CD4-positive, alpha-beta T cell treated with Interferon alpha-2 for 1 hour (primary cell): ENCODE results near the gene PALLD.
"Not testable (repeated sequence)": the region's sequence is repeated elsewhere in the genome, so short reads cannot be mapped to it uniquely, and the experiment has no call there.

Experiments used
- DNase-seq, 2 donors: peaks; one replicate each; pipeline ENCODE4 v3.0.0-alpha.2; 2020 to 2022

The PALLD gene

DNA sequence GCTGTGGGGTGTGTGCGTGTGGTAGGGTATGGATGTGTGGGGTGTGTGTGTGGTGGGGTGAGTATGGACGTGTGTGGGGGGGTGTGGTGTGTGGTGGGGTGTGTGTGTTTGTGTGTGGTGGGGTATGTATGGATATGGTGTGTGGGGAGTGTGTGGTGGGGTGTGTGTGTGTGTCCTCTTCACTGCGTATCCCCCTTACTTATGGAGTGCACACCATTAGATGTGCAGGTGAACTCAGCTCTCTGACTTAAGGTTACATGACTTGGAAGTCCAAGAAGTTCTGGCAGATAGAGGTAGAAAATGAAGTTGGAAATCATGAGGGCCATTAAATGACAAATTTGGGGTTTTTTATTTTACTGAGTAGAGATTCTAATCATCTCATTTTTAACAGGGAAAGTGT is 182.5 kb downstream of the PALLD start:
- DNase-seq: no peak

DNA sequence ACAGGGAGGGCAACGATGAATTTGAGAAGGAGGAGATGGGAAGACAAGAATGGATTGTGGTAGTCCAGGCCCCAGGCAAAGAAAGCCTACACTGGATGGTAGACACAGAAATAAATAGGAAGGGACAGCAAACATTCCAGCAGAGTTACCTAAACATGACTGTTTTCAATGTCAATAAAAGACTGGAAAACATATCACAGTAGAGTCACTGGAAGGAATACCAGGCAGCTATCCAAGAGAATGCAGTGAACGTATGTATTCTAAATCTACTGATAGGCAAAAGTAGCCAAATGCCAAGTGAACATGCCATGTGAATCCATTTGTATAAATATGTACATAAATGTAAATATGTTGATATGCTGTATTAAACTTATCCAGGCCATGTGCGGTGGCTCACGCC is 183.0 kb downstream of the PALLD start:
- DNase-seq: no peak

DNA sequence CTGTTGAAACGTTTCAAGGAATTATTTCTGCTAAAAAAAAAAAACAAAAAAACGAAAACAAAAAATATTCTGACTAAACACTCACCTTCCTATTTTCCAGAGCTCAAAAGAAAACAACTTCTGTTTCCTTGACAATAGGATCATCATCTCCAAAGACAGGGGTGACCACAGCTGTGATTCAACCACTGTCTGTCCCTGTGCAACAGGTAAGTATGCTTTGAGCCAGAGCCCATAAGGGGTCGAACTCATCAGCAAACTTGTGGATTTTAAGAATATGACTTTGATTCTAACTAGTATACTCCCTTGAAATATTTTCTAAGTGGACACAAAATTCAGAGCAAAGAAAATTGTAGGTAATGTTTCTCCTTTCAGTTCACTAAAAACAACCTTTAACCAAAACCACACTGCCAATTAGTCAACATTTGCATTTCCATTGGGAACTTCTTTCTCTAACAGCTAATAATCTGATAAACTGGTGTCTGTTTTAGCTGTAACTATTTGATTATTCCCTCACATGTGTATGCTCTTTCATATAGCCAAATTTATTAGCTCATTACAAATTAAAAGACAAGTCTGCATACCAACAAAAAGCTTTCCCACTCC is 186.1 kb downstream of the PALLD start:
- DNase-seq: no peak

DNA sequence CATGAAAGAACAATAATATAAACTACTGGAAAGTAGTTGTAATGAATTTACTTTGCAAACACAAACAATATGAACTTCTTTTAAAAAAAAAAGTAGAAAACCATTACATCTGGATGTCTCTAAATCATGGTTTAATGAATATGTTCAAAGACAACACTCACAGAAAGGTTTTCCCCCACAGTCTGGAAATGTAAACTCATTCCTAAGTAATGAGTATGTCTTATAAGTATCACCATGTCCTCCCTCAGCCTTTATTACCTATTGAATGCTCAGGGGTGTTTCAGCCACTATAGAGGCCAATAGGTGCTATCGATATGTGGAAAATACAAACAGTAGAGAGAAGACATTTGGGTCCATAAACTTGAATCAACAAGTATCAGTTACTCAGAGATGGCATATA is 186.7 kb downstream of the PALLD start:
- no peak for DNase-seq

DNA sequence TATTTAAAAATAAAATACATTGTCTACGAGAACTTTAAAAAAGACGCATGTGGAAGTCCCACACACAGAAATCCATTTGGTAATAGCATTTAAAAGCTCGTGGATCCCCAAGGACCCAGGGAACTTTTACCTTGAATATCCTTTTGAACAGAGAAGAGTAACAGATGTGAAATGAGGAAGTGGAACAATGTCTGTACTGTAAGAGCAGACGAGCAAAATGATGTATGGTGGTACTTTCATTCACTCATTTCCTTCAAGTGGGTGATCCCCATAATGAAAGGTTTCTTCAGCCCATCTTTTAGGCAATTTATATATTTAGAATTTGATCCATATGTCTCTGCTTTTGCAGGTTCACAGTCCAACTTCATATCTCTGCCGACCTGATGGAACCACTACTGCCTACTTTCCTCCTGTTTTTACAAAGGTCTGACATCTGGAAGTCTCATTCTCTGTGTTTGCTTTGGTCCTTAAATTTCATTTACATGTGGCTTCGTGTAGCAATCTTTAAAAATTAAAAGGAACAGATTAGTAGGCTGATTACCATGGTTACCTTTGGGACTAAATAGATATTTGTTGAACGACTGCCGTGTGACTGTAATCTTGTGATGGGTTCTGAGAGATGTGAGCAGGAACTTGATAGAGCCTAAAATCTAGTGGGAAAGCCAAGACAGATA is 188.4 kb downstream of the PALLD start:
- no peak for DNase-seq

DNA sequence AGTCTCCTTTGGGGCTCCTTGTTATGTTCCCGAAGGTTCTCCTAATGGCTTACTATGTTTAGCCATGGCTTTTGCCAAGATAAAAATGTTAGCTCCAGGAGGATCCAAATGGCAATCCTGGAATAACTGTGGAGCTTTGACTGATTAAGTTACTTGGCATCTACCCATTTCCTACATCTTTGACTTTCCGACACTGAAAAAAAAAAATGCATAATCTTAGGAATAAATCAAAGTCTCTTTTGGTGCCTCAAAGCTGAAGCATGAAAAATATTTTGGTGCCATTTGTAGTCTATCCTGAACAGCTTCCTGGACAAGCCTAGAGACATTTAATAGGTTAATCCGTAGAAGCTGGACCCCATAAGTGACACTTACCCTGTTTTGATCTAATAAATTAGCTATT is 191.7 kb downstream of the PALLD start:
- DNase-seq: no peak

DNA sequence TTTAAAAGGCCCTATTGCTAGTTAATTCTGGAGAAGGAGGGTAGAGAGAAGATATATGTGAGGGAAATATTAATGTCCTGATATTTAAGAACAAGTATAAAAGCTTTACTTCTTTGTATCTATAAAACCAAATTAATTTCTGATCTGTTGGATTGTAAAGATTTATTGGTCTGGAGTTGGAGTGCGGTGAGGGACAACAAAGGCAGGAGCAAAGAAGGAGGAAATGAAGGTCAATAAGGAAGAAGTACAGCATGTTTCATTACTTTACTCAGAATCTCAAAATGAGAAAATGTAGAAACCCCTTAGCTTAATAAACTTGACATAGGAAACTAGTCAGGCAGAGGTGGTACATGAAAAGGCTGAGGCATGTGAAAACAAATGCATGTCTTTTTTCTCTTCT is 192.9 kb downstream of the PALLD start:
- no peak for DNase-seq

DNA sequence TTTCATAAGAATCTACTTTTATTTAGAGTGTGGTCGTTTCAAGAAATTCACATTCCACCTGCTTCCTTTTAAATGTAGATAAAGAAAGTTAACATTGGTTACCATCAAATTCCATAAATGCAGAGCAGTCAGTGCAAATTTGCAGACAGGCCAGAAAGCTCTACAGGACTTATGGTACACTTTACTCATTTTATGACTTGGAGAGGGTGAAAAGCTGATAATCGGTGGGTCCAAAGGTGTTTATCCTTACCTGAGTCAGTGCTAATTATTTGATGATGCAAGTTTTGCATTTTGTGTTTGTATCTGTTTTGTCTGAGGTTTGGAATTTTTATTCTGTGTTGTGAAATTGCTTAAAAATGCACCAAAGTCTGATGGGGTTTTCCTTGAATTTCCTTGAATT is 193.3 kb downstream of the PALLD start:
- DNase-seq: no peak

DNA sequence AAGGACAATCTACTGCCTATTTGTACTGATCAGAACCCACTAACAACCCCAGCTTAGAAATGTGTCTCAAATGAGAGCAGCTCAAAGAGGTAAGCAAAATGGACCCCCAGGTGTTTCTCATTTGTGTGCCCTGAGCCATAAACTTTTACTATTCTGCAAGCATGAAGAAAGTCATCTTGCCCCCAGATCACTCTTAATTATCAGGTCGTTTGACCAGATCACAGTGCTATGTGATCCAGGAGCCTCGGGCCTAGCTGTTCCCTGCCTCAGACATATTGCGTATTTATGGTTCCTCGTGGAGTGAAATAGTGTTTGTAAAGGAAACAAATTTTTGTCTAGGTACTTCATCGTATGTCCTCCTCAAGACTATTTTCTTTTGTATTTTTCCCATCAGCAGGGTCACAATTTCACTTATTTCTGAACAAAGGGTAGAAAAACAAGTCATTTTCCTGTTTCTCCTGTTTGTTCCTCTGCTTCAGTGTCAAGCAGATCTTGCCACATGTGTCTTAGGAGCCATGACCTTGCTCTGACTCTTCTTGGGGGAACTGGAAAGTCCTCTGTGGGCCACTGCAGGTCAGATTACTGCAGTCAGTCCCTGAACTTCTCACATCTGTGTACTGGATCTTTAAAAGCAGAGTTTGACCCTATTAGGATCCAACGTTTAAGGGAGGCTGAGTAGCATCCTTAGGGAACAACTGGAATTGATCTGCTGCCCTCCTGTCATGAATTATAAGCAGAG is 194.9 kb downstream of the PALLD start:
- no peak for DNase-seq

DNA sequence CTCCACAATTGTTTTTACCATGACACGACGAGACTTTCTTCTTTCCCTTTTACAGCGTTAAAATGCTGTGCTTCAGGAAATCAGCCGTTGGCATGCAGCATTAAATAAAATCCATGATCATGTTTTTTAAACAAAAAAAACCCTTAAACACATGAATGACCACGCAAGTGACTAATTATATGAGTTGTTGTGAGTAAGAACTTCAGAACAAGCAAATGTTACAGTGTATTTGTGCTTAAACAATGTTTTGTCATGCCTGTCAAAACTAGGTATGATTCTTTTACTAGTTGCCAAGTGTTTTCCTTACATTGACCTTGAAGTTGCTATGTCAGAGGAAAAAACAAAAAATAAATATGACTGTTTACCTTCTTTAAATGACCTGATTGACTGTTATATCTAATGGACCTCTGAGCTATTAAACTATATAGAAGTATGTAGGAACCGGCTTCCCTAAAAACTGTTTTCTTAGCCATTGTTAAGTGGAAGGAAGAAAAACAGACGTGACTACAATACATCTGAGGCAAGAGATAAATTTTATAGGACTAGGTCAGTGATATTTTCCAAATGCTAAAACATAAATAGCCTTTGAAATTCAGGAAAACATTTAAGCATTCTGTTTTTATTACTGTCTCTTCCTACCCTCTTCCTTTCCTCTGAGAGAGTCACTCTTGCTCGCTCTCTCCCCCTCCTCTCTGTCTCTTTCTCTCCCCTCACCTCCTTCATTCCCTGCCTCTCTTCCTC is 197.1 kb downstream of the PALLD start:
- DNase-seq: no peak

DNA sequence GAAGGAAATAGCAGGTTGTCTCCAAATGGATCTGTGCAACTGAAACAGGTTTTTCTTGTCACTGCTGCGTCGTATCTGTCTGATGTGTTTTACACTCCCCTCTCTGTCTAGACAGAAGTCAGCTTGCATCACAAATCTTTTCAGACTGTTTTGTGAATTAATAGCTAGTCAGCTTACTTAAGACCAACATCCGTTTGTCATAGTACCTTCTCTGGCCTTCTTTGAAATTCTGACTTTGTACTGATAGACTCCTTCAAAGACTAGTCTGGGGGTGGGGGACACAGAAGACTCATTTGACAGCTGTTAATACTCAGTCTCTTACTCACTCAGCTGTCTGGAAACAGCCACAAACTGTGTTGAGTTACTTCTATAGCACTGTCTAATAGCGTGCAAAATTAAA is 197.8 kb downstream of the PALLD start:
- DNase-seq: no peak

DNA sequence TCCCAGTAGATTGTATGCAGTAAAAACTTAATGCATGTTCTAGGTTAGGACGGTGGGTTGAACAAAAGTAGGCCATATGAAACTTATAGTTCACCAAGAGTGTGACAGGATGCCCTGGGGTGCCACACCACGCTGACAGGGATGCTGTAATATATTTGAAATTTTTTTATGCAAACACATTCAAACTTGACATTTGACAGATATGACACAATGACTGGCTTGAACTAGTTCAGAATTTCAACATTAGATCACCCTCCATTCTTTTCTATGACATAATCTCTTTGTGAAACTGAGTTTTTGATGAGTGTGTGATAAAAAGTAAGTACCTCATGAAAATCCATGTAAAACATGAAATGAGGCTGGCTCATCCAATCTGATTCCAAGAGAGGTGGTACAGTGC is 198.4 kb downstream of the PALLD start:
- no peak for DNase-seq

DNA sequence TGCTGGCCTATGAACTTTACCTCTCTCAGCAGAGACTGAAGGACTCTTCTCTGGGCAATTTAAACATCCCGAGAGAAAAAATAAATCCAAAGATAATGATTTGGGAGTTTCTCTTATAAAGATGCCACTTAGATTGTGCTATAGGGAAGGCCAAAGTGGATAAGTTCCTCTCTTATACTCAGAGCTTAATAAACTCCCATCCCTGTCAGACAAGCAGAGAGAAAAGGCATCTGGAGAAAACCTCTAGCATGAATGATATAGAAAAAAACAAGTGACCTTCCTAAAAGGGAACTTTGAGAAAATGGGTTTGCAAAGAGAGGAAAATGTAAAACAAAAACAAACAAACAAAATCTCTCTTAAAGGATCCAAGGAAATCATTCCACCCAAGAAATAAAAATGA is 199.4 kb downstream of the PALLD start:
- no peak for DNase-seq

DNA sequence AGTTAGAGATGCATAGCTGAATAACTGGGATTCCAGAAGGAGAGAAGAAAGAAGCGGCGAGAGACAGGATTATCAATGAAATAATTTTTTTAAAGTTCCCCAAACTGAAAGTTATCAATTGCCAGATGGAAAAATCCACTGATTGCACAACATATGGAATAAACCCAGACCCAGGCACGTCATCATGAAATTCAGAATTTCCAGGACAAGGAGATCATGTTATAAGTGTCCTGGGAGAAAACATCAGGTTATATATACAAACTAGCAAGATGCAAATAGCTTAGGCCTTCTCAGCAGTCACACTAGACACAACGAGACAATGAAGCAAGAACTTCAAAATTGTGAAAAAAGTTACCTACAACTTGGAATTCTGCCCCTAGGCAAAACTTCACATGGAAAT is 200.0 kb downstream of the PALLD start:
- DNase-seq: no peak

DNA sequence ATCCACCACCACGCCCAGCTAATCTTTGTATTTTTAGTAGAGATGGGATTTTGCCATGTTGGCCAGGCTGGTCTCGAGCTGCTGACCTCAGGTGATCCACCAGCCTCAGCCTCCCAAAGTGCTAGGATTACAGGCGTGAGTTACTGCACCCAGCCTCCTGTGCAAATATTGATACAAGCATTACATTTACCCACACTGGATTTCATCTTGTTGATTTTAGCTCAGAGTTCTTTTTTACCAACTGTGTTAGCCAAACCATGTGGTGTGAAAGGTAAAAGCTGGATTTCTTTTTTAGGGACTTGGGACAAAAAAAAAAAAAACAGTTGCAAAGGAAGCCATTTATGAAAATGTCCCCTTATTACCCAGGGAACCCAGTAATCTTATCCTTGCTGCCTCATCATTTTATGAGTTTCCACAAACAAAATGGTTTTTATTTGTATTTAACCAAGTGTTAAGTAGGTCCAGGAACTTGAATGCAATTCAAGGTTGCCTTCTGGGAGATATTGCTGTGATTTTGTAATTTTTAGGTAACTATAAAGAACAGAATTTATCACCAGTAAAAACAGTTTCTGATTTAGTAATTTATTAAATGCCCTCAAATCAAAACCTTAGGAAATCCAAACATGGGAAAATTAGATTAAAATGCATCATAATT is 202.5 kb downstream of the PALLD start:
- no peak for DNase-seq

DNA sequence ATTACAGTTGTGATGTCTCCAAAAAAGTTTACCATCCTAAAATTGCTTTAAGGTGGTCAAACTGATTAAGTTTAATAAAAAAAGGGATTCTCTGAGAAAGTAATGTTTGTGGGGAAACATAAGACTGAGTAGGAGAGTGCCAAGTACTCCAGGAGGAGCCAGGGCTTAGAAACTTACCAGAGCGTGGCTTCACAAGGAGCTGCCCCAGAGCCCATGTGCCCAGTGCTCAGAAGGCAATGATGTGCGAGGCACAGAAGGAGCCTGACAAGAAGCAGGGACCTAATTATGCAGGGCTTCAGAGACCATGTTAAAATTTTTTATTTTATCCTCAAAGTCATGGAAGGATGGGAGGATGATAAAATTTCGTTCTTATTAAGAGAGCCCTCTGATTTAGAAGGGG is 204.2 kb downstream of the PALLD start:
- DNase-seq: no peak

DNA sequence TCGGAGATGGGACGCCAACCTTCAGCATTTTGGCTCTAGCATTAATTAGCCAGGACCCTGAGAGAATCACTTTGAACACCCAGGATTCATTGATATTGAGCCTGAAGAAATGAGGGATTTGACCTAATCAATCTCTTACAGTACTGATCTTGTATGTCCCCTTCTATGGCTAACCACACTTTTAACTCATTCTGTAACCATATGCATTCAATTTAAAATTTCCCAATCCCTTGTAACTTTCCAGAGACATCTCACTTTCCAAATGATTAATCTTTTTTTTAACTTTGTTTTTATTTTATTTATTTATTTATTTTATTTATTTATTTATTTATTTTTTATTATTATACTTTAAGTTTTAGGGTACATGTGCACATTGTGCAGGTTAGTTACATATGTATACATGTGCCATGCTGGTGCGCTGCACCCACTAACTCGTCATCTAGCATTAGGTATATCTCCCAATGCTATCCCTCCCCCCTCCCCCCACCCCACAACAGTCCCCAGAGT is 205.8 kb downstream of the PALLD start:
- DNase-seq: not testable (repeated sequence)

DNA sequence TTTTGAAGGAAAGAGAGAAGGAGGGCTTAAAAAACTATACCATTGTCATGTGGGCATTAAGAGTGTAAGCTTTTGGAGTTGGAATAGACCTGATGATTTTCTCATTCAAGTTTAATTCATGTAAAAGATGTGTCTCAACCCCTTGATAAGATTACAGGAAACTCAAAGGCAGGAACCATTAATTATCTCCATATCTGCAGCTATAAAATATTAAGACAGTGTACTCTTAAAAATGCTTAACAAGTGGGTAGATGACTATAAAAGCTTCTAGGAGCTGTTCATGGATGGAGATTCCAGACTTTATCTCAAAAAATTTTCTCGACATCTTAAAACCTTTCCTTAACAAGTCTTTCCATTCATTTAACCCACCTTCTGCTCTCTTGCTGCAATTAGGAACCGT is 208.3 kb downstream of the PALLD start:
- no peak for DNase-seq

DNA sequence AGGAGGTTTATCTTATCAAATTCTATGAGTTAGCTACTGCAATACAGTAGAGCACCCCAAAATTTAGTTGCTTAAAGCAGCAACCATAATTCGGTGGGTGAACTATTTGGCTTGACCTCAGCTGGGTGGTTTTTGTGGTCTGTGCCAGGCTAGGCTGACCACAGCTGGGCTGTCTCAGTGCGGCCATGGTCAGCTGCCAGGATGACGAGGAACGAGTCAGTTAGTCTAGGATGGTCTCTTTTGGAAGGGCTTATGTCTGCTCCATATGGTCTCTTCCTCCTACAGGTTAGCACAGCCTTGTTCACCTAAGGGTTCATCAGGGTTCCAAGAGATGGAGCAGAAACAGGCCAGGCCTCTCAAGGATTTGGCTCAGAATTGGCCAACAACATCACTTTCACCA is 210.4 kb downstream of the PALLD start:
- no peak for DNase-seq

DNA sequence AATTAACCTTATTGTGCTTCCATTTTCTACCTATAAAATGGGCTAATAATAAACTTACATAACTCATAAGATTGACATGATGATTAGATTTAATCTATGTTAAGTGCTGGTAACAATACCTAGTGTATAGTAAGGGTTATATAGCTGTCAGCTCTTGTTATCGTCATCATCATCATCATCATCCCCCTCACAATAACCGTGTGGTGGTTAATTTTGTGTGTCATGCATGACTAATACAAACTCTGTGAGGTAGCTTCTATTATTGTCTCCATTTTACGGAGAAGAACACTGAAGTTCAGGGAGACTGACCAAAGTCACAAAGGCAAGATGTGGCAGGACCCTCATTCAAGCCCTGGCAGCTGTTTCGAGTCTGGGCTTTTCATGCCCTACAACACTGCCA is 211.3 kb downstream of the PALLD start:
- DNase-seq: no peak

DNA sequence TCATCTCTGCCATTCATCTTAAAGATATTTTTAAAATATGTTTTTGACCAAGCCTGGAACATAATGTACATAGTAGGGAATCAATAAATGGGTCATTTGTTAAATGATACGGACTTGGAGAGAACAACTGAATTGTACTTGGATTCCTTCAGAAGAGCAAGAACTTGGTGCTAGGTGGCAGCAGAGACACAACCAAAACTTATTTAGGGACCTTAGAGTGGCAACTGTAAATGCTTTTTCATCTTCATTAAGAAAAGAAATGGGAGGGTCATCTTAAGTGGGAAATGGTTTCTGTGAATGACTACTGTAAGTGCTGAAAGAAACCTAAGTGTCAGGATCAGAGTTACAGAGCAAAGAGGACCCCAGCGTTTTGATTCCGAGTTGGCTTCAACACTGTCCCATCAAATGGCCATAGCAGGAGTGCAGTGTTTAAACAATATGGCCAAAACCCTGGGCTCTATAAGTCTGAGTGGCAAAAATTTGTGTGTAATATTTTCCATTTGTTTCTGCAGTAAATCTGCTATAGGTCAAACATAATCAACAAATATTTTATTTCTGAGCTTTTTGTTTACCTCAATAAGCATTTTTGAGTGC is 213.6 kb downstream of the PALLD start:
- peak in 1 of 2 donors; percentile 9 for DNase-seq
